B cell (primary cell): ENCODE measurements around the gene GPR148. TPM values are rescaled to one million over a fixed set of nuclear protein-coding genes. Genes with fewer than 3 reads are reported as not detected.
"Not testable (repeated sequence)": the region's sequence is repeated elsewhere in the genome, so short reads cannot be mapped to it uniquely, and the experiment has no call there.

ENCODE experiments used
- ATAC-seq: fragments of 200-7000 bp; cut with Tn5 transposase; one replicate; pipeline ENCODE4 v1.10.0; 2021; ENCODE audit warnings: low read depth, mild to moderate bottlenecking, moderate number of reproducible peaks, moderate library complexity
- CTCF ChIA-PET: fragments of 350-600 bp; sonication (Branson Sonifier 250); formaldehyde crosslinking; loops from one replicate; lab custom pipeline; 2021; ENCODE audit warnings: antibody characterized with exemption, inconsistent platforms; lab: Charles Lee
- POLR2A ChIA-PET: fragments of 350-600 bp; sonication (Branson Sonifier 250); formaldehyde crosslinking; loops from one replicate; lab custom pipeline; 2021; ENCODE audit warnings: antibody characterized with exemption; lab: Charles Lee
- DNase-seq: peaks from one replicate; pipeline ENCODE4 v3.0.0; 2013
- H2AFZ ChIP-seq: 2 replicates; pipeline ENCODE4 v1.6.1; 2012; ENCODE audit warnings: mild to moderate bottlenecking, low read depth, low read length; ENCODE audit not compliant: insufficient read depth, poor library complexity, severe bottlenecking
- H3K27ac ChIP-seq, 2 donors: 1 replicate in 1 of 2; 2 replicates in 1 of 2; pipeline ENCODE4 v1.5.1; 2012 to 2013; ENCODE audit warnings: low read length in 2 of 2, mild to moderate bottlenecking in 2 of 2, moderate library complexity in 1 of 2
- H3K27me3 ChIP-seq, 4 experiments: fragments of 200-600 bp in 1 of 4; sonication (generic) in 1 of 4; replicated peaks in 1 of 4; 1 replicate in 2 of 4; 2 replicates in 2 of 4; pipeline versions ENCODE4 v1.6.1 to v1.7.0; 2013 to 2016; ENCODE audit warnings: low read length in 3 of 4, mild to moderate bottlenecking in 2 of 4, mixed read lengths in 1 of 4, moderate library complexity in 1 of 4; ENCODE audit not compliant: insufficient read depth in 4 of 4, control insufficient read depth in 3 of 4; ENCODE audit errors: control extremely low read depth in 1 of 4
- H3K36me3 ChIP-seq, 2 experiments: replicated peaks in 1 of 2; 1 replicate in 1 of 2; 2 replicates in 1 of 2; pipeline versions ENCODE4 v1.6.1 to v1.7.1; 2013; ENCODE audit warnings: low read length in 1 of 2; ENCODE audit not compliant: insufficient read depth in 2 of 2, control insufficient read depth in 1 of 2; ENCODE audit errors: control extremely low read depth in 1 of 2, extremely low read depth in 1 of 2
- H3K4me1 ChIP-seq, 2 donors: fragments of 200-600 bp in 1 of 2; sonication (generic) in 1 of 2; 1 replicate in 1 of 2; 2 replicates in 1 of 2; pipeline versions ENCODE4 v1.5.1 to v1.6.1; 2013 to 2017; ENCODE audit warnings: low read length in 2 of 2; ENCODE audit not compliant: control insufficient read depth in 2 of 2, insufficient read depth in 2 of 2
- H3K4me2 ChIP-seq: replicated peaks from 2 replicates; pipeline ENCODE3; 2012; ENCODE audit warnings: mild to moderate bottlenecking, low read depth, low read length; ENCODE audit not compliant: poor library complexity, severe bottlenecking
- H3K4me3 ChIP-seq, 5 experiments: fragments of 200-600 bp in 1 of 5; sonication (generic) in 1 of 5; 1 replicate in 3 of 5; 2 replicates in 2 of 5; pipeline versions ENCODE4 v1.5.1 to v1.7.0; 2011 to 2016; ENCODE audit warnings: low read length in 4 of 5, mild to moderate bottlenecking in 4 of 5, low read depth in 2 of 5, control low read depth in 1 of 5, moderate library complexity in 1 of 5; ENCODE audit not compliant: insufficient read depth in 1 of 5; ENCODE audit errors: control extremely low read depth in 1 of 5, extremely low read depth in 1 of 5
- H3K79me2 ChIP-seq: fragments of 200-600 bp; sonication (generic); one replicate; pipeline ENCODE4 v1.6.0; 2016; ENCODE audit warnings: low read length; ENCODE audit not compliant: control insufficient read depth, insufficient read depth
- H3K9ac ChIP-seq: fragments of 200-600 bp; sonication (generic); 2 replicates; pipeline ENCODE4 v1.6.1; 2017; ENCODE audit warnings: mild to moderate bottlenecking, low read length, moderate library complexity
- H3K9me3 ChIP-seq, 3 donors: one replicate each; pipeline versions ENCODE4 v1.6.1 to v1.7.1; 2013; ENCODE audit warnings: low read length in 2 of 3; ENCODE audit not compliant: control insufficient read depth in 2 of 3, insufficient read depth in 1 of 3; ENCODE audit errors: control extremely low read depth in 1 of 3
- H4K20me1 ChIP-seq: 2 replicates; pipeline ENCODE4 v1.6.0; 2012; ENCODE audit warnings: mild to moderate bottlenecking, low read length; ENCODE audit not compliant: insufficient read depth, control insufficient read depth, poor library complexity, severe bottlenecking
- H3K27ac Mint-ChIP-seq: one replicate; pipeline ENCODE4 v1.8.0; 2021; ENCODE audit warnings: mixed read lengths
- H3K27me3 Mint-ChIP-seq: one replicate; pipeline ENCODE4 v1.8.0; 2021; ENCODE audit warnings: mixed read lengths
- H3K4me1 Mint-ChIP-seq: one replicate; pipeline ENCODE4 v1.8.0; 2021; ENCODE audit warnings: mixed read lengths
- H3K4me3 Mint-ChIP-seq: one replicate; pipeline ENCODE4 v1.8.0; 2021; ENCODE audit warnings: mixed read lengths
- H3K9me3 Mint-ChIP-seq: one replicate; pipeline ENCODE4 v1.8.0; 2022; ENCODE audit warnings: mixed read lengths; ENCODE audit not compliant: insufficient read depth
- WGBS: methylation state at CpG from one replicate; pipeline ENCODE4 v1.1.5; 2013; ENCODE audit warnings: missing lambda C conversion rate; ENCODE audit not compliant: insufficient coverage; 5-methylcytosine and 5-hydroxymethylcytosine counted together
- intact Hi-C: fragments of 100-400 bp; cut with micrococcal nuclease; formaldehyde crosslinking; loops from one replicate; pipeline ENCODE4 v1.10.0; 2022
- polyA plus RNA-seq: library from polyadenylated mRNA; depleted of rRNA; stranded (reverse); fragments of >200 nt; gene quantifications from 2 replicates; pipeline ENCODE4 v1.2.3, GENCODE V29; 2012
- total RNA-seq, 2 donors: library from RNA; stranded (reverse); fragments of 120-200 nt in 1 of 2; gene quantifications; 1 replicate in 1 of 2; 2 replicates in 1 of 2; pipeline versions ENCODE4 v1.2.3 to v1.2.4, GENCODE V29; 2013 to 2022

The GPR148 gene
- total and polyA plus RNA-seq, 2 donors (not counting 1 experiment from before 2014, with no cell fraction given) = not detected

- POLR2A ChIA-PET, DNase-seq, H3K4me1 ChIP-seq, H3K4me3 ChIP-seq, H2AFZ ChIP-seq, H3K9me3 ChIP-seq, CTCF ChIA-PET, H3K27me3 Mint-ChIP-seq, ATAC-seq, H3K27ac Mint-ChIP-seq, H3K27me3 ChIP-seq, H3K4me2 ChIP-seq, intact Hi-C loops, H3K79me2 ChIP-seq, H3K4me3 Mint-ChIP-seq, H3K4me1 Mint-ChIP-seq, H3K9ac ChIP-seq, H3K27ac ChIP-seq, H4K20me1 ChIP-seq, H3K9me3 Mint-ChIP-seq, H3K36me3 ChIP-seq: not testable (repeated sequence)
- no CpG with 5 or more reads among the region's 3 CpGs for WGBS
Measured at GRCh38 chr2:130703250-130703649, 25.6 kb upstream of the GPR148 start.

- H3K27ac ChIP-seq, ATAC-seq: not testable (repeated sequence)
Measured at GRCh38 chr2:130714795-130715194, 14.1 kb upstream of the GPR148 start.

More at GRCh38 chr2:130714795-130715194, 14.1 kb upstream of the GPR148 start:
- H3K4me1 ChIP-seq, POLR2A ChIA-PET, H2AFZ ChIP-seq, H4K20me1 ChIP-seq, DNase-seq, H3K4me3 ChIP-seq, H3K27me3 Mint-ChIP-seq, intact Hi-C loops, H3K4me2 ChIP-seq, H3K9me3 Mint-ChIP-seq, H3K27ac Mint-ChIP-seq, CTCF ChIA-PET, H3K79me2 ChIP-seq, H3K4me1 Mint-ChIP-seq, H3K36me3 ChIP-seq, H3K4me3 Mint-ChIP-seq, H3K27me3 ChIP-seq, H3K9ac ChIP-seq, H3K9me3 ChIP-seq: not testable (repeated sequence)
- no CpG with 5 or more reads among the region's 2 CpGs for WGBS
